ACC112 (cell line): Measurements from ENCODE around the gene ACOXL.
"Not testable (repeated sequence)": the region's sequence is repeated elsewhere in the genome, so short reads cannot be mapped to it uniquely, and the experiment has no call there.

Experiments
- H2AFZ ChIP-seq: fragments of 200-600 bp; sonication (generic); one replicate; pipeline ENCODE4 v1.6.0; 2017; ENCODE audit warnings: antibody characterized with exemption, low read length; ENCODE audit not compliant: unreplicated experiment
- H3K27ac ChIP-seq: fragments of 200-600 bp; sonication (generic); 2 replicates; pipeline ENCODE4 v1.5.1; 2014; ENCODE audit warnings: low read depth, mild to moderate bottlenecking, antibody characterized with exemption, low read length, moderate library complexity
- H3K27me3 ChIP-seq: fragments of 200-600 bp; sonication (generic); 2 replicates; pipeline ENCODE4 v1.6.1; 2014; ENCODE audit warnings: mild to moderate bottlenecking, antibody characterized with exemption, low read length, moderate library complexity, mixed read lengths; ENCODE audit not compliant: insufficient read depth
- H3K36me3 ChIP-seq: fragments of 200-600 bp; sonication (generic); 2 replicates; pipeline ENCODE4 v1.6.1; 2016; ENCODE audit warnings: mild to moderate bottlenecking, antibody characterized with exemption, low read length, moderate library complexity, mixed read lengths; ENCODE audit not compliant: insufficient read depth
- H3K4me1 ChIP-seq: fragments of 200-600 bp; sonication (generic); one replicate; pipeline ENCODE4 v1.6.1; 2016; ENCODE audit warnings: low read length, mixed read lengths; ENCODE audit not compliant: insufficient read depth, unreplicated experiment, control insufficient read depth
- H3K4me3 ChIP-seq: fragments of 200-600 bp; sonication (generic); 2 replicates; pipeline ENCODE4 v1.5.1; 2014; ENCODE audit warnings: mild to moderate bottlenecking, low read depth, low read length
- H3K79me2 ChIP-seq: fragments of 200-600 bp; sonication (generic); one replicate; pipeline ENCODE4 v1.6.0; 2016; ENCODE audit warnings: low read length; ENCODE audit not compliant: control insufficient read depth, unreplicated experiment, insufficient read depth

Gene ACOXL

DNA sequence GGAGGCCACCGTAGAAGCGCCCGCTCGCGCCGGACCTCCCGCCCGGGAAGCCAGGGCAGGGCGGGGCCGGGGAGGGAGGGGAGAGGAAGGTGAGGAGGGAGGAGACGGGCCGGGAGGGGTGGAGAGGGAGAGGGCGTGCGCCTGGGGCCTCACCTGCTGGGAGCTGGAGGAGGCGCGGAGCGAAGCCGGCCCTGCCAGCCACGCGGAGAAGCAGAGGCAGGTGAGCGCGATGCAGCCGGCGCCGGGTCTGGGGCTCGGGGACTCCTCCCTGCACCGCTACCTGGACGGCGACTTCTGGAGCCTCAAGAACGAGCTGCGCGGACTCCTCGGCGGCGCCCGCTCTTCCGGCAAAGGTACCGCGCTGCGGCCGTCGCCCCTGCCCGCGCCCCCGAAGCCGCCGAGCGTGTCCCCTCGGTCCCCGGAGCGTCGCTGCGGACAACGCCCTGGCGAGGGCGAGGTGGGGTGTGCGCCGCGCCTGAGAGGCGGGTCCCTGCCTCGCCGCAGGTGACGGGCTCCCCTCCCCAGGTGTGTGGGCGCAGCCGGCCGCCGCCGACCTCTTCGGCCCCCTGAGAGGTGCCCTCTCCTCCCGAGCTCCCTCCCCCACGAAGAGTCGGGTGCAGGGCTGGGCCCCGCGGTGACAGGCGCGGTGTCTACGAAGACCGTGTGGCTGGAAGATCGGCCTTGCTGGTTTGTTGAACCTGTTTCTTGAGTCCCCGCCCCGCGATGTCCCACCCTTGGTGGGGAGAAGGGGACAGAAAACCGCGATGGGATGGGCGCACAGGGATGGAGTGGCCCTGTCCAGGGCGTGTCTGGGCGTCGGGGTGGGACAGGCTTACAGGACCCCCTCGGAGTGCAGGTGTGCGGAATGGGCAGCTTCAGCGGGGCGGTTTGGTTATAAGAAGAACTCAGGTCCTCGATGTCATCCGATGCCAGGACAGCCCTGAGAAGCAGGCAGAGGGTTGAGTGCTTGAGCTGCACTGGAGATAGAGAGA lies at the start of gene ACOXL:
TSS of gene ACOXL (plus strand) at position 152 of the 992 bp plus-strand sequence. CDS start 35,817 bp downstream, outside the sequence.
- H3K79me2 ChIP-seq, result no peaks in the 10 kb centered on the region
- H3K4me3 ChIP-seq, result no peak within 1 kb of the TSS
- no peak within 1 kb of the TSS for H3K27ac ChIP-seq
- no peaks in the 10 kb centered on the region for H3K36me3 ChIP-seq
- no peak within 1 kb of the TSS for H2AFZ ChIP-seq
- no peaks in the 10 kb centered on the region for H3K4me1 ChIP-seq
- H3K27me3 ChIP-seq, result peaks cover 94% of the 10 kb centered on the region

DNA sequence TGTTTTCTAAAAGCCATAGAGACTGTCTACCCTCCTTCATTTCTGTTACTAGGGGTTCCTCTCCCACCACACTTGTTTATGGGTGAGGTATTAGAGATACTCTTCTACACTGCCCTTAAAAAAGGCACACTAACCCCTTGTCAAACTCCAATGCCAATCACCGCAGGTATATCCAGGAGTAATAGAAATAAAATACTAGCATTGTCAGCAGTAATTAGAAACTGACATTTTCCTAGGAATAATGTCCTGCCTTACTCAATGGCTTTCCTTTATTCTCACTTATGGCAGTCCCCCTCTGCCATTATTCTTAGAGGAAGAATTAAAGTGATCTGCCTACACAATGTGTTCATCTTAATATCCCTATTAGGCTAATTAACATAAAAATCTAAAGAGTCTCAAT lies 49.5 kb upstream of the ACOXL start:
- Histone ChIP-seq H3K4me1 (no peaks in the 10 kb centered on the region), H3K36me3 (no peaks in the 10 kb centered on the region), H3K4me3 (no peak overlapping the region), H3K79me2 (no peaks in the 10 kb centered on the region), H3K27ac (no peak overlapping the region), H2AFZ (no peak overlapping the region), H3K27me3 (peaks cover 32% of the 10 kb centered on the region)

DNA sequence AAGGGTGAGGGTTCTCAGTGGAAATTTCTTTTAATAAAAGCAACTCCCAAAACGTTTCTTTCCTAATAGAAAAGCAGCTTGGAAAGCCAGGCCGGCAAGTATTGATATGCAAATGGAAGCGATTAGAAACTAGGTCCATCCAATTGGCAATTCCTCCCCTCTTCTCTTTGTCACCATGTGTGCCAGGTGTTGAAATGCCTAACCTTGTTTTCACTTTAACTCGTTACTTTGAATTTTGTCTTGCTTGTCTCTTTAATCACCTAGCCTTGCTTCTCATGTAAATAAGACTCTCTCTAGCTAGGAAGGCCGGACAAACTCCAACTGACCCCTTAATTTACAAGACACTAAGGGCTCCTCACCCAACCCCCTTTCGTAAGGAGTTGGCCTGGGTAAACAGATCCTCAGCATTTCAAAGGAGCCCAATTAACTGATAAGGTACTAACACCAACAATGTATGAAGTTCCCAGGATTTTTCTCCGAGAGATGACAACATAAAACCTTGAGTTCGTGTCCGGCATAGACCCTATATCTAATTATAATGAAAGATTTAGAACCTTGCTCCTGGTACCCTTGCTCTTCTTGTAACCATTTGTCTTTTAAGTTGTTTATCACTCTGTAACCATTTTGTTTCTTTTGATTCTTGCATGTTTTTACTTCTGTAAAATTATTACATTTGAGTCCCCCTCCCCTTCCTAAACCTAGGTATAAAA lies 44.4 kb upstream of the ACOXL start:
- H3K27ac ChIP-seq, H3K4me3 ChIP-seq, H3K4me1 ChIP-seq, H3K36me3 ChIP-seq, H3K79me2 ChIP-seq, H2AFZ ChIP-seq: not testable (repeated sequence)
- peaks cover 75% of the 10 kb centered on the region for H3K27me3 ChIP-seq

DNA sequence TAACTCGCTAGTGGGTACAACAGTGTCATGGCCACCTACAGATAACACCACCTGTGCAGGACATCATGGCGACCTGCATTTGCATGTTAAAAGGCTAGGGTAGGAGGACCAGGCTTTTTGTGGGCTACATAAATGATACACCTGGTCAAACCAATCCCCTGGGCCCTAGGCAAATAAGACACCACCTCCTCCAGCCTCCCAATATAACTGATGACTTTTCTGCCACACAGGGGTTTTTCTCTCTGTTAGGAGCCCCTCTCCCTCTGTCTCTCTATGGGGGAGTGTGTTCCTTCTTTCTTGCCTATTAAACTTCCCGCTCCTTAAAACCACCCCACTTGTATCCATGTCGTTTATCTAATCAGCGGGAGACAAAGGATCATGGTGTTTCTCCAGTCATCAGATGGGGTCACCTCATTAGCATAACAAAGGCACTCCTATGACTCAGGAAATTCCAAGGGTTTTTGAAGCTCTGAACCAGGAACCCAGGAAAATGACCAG lies 43.7 kb upstream of the ACOXL start:
- no peak overlapping the region for H3K27ac ChIP-seq
- no peaks in the 10 kb centered on the region for H3K4me1 ChIP-seq
- H2AFZ ChIP-seq, result no peak overlapping the region
- no peaks in the 10 kb centered on the region for H3K79me2 ChIP-seq
- no peak overlapping the region for H3K4me3 ChIP-seq
- H3K27me3 ChIP-seq, result peaks cover 82% of the 10 kb centered on the region
- H3K36me3 ChIP-seq, result no peaks in the 10 kb centered on the region

DNA sequence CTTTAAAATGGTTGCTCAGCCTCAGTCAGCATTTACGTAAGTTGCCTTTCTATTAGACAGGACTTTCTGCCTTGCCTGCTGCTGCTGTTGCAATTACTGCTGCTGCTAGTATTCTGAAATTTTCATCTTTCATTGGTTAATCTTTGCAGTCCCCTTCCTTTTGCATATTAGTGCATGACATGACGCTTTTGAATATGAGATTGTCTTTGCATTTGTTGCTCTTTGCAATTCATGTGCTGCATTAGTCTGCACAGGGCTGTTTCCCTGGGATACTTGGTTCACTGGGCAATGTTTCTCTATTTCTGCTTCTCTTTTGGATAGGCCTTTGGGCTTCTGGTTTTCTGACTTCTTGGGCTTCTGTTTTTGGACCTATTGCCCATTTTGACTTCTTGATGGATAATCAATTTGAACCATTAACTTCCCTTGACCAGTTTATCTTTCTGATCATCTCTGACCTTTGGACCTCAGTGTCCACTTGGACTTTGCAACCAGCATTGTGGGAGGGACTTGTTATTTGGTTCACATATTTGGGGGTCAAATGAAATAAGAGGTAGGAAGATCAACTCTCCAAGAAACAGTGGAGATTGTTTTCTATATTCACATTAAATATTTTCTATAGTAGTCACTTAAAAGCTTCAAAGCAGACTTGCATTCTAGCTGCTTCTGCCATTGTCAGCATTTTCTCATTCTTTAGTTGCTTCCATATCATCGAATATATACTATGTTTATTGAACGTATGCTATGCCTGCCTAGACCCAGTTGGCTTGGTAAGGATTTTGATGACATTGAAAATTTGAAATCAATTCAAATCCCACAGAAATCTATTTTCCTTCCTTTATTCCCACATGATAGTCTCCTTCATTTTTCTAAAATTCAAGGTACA lies 42.0 kb upstream of the ACOXL start:
- Histone ChIP-seq H3K36me3 (no peaks in the 10 kb centered on the region), H3K79me2 (no peaks in the 10 kb centered on the region), H2AFZ (no peak overlapping the region), H3K4me1 (no peaks in the 10 kb centered on the region), H3K4me3 (no peak overlapping the region), H3K27me3 (peaks cover 84% of the 10 kb centered on the region), H3K27ac (no peak overlapping the region)

DNA sequence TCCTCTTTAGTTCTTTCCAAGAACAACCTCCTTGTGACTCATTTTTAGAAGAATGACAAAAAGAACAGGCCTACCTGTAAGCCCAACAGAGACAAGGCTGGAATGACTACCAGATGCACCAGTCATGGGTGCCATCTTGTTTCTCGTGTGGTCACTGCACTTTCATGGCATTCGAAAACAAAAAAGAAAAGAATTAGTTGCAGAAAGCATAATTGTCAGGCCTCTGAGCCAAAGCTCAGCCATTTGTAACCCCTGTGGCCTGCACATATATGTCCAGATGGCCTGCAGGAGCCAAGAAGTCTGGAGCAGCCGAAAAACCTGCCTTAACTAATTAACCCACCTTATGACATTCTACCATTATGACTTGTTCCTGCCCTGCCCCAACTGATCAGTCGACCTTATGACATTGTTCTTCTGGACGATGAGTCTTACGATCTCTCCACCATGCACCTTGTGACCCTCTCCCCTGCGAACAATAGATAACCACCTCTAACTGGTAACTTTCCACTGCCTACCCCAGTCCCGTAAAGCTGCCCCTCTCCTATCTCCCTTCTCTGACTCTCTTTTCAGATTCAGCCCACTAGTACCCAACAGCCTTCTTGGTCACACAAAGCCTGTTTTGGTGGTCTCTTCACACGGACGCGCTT lies 40.6 kb upstream of the ACOXL start:
- no peak overlapping the region for H3K4me3 ChIP-seq
- H2AFZ ChIP-seq, result no peak overlapping the region
- no peaks in the 10 kb centered on the region for H3K4me1 ChIP-seq
- H3K27me3 ChIP-seq, result peaks cover 74% of the 10 kb centered on the region
- no peaks in the 10 kb centered on the region for H3K36me3 ChIP-seq
- H3K79me2 ChIP-seq, result no peaks in the 10 kb centered on the region
- H3K27ac ChIP-seq, result no peak overlapping the region

DNA sequence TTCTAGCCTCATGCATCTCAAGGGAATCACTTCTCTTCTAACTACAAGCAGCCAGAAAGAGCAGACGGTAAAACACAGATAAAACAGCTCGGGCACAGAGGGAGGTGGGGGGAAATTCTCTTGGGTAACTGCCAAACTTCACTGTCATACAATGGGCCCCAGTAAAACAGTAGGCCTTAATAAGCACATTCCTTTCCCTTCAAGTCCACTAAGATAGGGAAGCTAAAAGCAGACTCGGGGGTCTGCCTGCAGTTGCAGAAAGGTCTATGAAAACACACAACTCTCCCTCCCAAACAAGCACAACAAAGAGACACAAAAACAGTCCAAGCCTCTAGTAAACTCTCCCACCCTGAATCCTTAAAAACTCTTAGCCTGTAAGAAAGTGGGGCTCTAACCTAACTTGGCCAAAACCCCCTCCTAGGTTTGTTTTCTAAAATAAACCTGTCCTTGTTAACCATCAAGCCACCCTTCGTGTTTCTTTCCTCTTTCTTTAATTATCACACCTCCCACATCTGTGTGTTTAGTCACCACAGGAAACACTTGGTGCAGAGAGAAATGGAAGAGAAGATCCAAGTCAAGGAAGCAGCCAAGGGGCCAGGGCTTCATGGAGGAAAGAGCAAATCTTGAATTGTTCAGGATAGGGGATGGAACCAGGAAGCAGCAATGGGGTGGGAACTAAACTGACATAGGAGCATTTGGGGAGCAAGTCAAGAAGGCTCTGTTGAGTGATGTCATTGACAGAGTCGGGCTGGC lies 37.1 kb upstream of the ACOXL start:
- H3K27ac ChIP-seq, H2AFZ ChIP-seq, H3K79me2 ChIP-seq, H3K4me1 ChIP-seq, H3K36me3 ChIP-seq, H3K4me3 ChIP-seq: not testable (repeated sequence)
- peaks cover 56% of the 10 kb centered on the region for H3K27me3 ChIP-seq

DNA sequence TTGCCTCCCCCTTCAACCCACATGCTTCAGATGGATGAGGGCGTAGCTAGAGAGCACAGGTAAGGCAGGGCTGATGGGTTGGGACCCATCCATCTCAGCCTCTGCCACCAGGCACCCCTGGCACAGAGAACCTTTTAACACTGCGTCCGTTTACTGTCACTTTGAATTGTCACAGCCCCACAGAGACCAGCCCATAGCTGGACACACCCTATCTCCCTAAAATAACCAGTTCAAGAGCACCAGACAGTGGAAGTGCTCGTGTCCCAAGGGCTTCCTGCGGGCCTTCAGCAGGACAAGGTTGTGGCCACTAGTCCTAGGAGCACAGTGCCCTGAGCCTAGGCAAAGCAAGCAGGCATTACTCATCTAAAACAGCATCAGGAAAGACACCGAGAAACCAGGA lies 34.1 kb upstream of the ACOXL start:
- H3K36me3 ChIP-seq, H3K79me2 ChIP-seq, H3K4me1 ChIP-seq, H3K4me3 ChIP-seq, H2AFZ ChIP-seq, H3K27ac ChIP-seq: not testable (repeated sequence)
- peaks cover 50% of the 10 kb centered on the region for H3K27me3 ChIP-seq

DNA sequence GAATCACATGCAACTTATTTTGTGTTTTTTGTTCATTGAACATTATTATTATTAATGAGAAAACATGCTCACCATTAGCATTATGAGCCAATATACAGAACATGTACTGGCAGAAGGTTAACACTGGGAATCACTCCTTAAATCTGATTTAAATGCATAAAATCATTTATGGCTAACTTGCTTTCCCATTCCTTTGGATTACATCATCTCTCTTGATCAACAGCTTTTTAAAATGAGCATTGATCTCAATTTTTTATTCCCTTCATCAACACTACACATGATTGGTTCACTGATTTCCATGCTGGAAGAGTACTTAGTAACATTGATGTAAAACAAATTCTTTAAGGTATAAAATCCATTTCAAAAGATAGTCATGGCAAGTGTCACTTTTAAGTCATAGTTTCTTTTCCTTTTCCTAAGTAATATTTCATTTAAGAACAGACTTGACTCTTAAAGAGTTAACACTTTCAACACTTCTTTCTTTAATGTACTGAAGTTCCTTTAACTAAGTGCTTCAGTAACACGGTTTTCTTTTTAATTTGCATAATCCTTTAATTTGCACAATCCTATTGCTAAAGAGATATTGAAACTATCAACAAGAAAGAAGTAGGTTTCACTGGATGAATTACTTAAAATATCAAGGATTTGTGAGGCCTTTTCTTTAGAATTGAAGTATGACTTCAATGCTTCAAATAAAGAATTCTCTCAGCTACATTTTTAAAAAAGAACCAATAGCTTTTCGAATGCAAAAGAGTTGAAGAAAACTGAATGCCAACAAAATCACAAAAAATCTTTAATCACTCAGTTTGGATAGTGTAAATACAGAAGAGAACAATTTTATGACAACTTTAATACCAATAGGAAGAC lies 29.6 kb upstream of the ACOXL start:
- Histone ChIP-seq H3K4me3 (no peak overlapping the region), H3K79me2 (no peaks in the 10 kb centered on the region), H3K27me3 (peaks cover 73% of the 10 kb centered on the region), H3K27ac (no peak overlapping the region), H3K4me1 (no peaks in the 10 kb centered on the region), H2AFZ (no peak overlapping the region), H3K36me3 (no peaks in the 10 kb centered on the region)
